ENCODE data around the gene RAPGEF2.

Gene RAPGEF2

DNA sequence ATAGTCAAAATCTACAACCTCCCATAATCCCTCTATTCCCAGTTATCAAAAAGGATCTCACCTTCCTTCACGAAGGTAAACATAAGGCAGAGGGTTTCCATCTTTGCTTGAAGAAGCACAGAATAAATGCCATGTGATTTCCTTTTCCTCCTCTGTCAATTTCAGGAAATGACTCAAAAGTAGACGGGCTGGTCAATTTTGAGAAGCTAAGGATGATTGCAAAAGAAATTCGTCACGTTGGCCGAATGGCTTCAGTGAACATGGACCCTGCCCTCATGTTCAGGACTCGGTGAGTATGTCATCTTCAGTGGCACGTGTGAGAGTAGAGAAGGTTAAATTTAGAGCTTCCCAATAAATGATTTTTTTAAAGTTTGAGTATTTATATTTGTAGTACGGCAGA lies 240.2 kb downstream of the RAPGEF2 start:
- DNase-seq (ENCODE audit: extremely low read depth, low read depth): no peak
- TF ChIP-seq, protein P1, sequence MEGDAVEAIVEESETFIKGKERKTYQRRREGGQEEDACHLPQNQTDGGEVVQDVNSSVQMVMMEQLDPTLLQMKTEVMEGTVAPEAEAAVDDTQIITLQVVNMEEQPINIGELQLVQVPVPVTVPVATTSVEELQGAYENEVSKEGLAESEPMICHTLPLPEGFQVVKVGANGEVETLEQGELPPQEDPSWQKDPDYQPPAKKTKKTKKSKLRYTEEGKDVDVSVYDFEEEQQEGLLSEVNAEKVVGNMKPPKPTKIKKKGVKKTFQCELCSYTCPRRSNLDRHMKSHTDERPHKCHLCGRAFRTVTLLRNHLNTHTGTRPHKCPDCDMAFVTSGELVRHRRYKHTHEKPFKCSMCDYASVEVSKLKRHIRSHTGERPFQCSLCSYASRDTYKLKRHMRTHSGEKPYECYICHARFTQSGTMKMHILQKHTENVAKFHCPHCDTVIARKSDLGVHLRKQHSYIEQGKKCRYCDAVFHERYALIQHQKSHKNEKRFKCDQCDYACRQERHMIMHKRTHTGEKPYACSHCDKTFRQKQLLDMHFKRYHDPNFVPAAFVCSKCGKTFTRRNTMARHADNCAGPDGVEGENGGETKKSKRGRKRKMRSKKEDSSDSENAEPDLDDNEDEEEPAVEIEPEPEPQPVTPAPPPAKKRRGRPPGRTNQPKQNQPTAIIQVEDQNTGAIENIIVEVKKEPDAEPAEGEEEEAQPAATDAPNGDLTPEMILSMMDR (IDR thresholded peaks at IDR 0.05; ENCODE audit: low read depth, low read length, missing control alignments): no peak
- no peak overlapping the region for H3K4me3 ChIP-seq (replicated peaks; ENCODE audit: low read depth, low read length)

GRCh38 chr4:159344877-159345276 lies 242.0 kb downstream of the RAPGEF2 start:
- H3K4me3 ChIP-seq (replicated peaks; ENCODE audit: low read depth, low read length): no peak overlapping the region
- no peak for DNase-seq (ENCODE audit: extremely low read depth, low read depth)
- TF ChIP-seq, protein P1 (IDR thresholded peaks at IDR 0.05; ENCODE audit: low read depth, low read length, missing control alignments): no peak

GRCh38 chr4:159346681-159347080 lies 243.8 kb downstream of the RAPGEF2 start:
- TF ChIP-seq, protein P1 (IDR thresholded peaks at IDR 0.05; ENCODE audit: low read depth, low read length, missing control alignments): no peak
- no peak for DNase-seq (ENCODE audit: extremely low read depth, low read depth)
- H3K4me3 ChIP-seq (replicated peaks; ENCODE audit: low read depth, low read length): no peak overlapping the region

- H3K4me3 ChIP-seq (replicated peaks; ENCODE audit: low read depth, low read length): no peak overlapping the region
- DNase-seq (ENCODE audit: extremely low read depth, low read depth): no peak
- TF ChIP-seq, protein P1 (IDR thresholded peaks at IDR 0.05; ENCODE audit: low read depth, low read length, missing control alignments): no peak
These were observed 244.9 kb downstream of the RAPGEF2 start for GRCh38 chr4:159347813-159348212.

- DNase-seq (ENCODE audit: extremely low read depth, low read depth): no peak
- TF ChIP-seq, protein P1 (IDR thresholded peaks at IDR 0.05; ENCODE audit: low read depth, low read length, missing control alignments): no peak
- no peak overlapping the region for H3K4me3 ChIP-seq (replicated peaks; ENCODE audit: low read depth, low read length)
These were observed 246.5 kb downstream of the RAPGEF2 start for GRCh38 chr4:159349332-159349731.

GRCh38 chr4:159352609-159353008 lies 249.7 kb downstream of the RAPGEF2 start:
- DNase-seq (ENCODE audit: extremely low read depth, low read depth): no peak
- TF ChIP-seq, protein P1 (IDR thresholded peaks at IDR 0.05; ENCODE audit: low read depth, low read length, missing control alignments): no peak
- no peak overlapping the region for H3K4me3 ChIP-seq (replicated peaks; ENCODE audit: low read depth, low read length)

- H3K4me3 ChIP-seq (replicated peaks; ENCODE audit: low read depth, low read length): no peak overlapping the region
- TF ChIP-seq, protein P1 (IDR thresholded peaks at IDR 0.05; ENCODE audit: low read depth, low read length, missing control alignments): no peak
- no peak for DNase-seq (ENCODE audit: extremely low read depth, low read depth)
These were observed 250.7 kb downstream of the RAPGEF2 start for GRCh38 chr4:159353422-159354116.

Data from HFF-Myc (cell line).